Cerebellar nuclear complex (tissue), 1 donor: ENCODE results near the gene AFAP1L2.

ENCODE experiments used
- DNase-seq, 2 experiments: peaks; one replicate each; lab custom pipeline; 2025; lab: John Stamatoyannopoulos, UW

AFAP1L2 gene

DNA sequence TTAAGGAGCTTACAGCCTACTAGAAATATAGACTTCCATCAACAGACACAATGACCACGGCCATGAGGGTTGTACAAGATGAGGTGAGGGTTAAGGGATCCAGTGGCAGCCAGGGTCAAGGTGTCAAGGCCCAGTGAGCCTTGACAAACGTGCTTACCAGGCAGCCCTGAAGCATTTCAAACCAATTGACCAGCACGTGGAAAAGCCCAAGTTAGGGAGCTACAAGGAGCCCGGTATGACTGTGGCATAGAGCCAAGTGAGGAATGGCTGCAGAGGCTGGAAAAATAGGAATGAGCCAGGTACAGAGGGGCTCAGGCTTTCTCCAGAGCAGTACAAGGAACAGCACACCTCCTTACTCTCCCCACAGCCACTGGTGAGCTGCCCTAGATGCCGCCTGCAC is 12.7 kb downstream of the AFAP1L2 start:
- DNase-seq: no peak

DNA sequence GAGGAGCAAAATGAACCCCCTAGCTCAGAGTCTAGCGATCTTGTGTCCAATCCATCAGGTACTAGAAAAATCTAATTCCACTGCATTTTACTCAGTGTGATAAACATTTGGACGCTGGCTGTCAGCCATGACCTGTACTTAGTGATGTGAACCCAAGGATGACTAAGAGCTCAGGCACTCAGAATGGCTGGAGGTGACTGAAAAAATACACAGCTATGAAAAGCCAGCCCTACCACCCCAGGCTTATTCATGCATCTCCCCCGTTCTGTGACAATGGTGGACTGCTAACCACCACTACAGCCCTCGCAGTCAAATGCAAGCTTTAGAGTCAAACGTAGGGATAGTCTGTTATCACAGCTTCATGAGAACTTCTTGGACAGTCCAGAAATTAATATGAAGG is 14.9 kb downstream of the AFAP1L2 start:
- no peak for DNase-seq

DNA sequence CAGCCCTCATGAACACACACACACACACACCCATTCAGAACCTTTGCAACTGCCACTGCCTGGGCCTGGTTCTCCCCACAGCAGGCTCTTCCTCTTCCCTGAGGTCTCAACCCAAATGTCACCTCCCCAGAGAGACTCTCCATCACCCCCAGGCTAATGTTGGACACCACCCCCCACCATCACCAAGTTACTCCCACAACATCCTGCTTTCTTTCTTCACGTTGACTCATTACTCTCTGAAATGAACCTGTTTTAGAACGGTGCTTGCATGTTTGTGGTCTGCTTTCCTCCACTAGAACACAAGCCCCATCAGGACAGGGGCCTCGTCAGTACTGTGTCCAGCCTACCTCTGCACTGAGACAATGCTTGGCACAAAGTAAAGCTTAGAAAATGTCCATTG is 16.0 kb downstream of the AFAP1L2 start:
- no peak for DNase-seq

DNA sequence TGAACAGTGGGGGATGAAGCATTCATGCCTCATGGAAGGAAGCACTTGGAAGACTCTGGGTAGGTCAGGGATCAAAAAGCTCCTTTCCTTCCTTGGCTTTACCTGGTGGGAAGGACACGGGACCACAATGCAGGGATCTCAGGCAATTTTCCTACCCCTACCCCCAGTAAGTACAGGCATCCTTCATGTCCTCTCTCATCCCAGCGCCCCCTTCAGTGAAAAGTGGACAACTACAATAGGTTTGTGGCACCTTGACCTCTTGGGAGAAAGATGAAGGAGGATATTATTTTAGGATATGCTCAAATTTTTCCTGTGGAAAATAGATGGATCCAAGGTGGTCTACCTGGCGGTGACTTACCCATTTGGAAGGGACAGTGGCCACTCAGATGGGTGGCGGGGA is 16.5 kb downstream of the AFAP1L2 start:
- no peak for DNase-seq

DNA sequence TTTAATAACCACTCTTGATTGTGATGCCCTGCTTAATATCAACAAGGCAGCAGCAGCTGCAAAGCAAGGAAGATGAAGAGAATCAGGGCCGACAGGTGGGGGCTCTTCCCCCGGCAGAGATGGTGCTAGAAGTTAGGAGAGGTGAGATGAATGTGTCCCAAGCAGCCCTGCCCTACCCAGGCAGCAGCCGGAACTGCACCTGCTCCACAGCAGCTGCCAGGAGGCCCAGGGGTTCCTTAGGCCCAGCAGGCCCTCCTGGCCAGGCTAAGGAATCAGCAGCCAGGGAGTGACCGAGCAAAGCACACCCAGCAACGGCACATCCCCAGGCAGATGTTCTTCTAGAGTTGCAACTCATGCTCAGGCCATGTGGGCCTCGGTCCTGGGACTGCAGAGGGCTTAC is 17.9 kb downstream of the AFAP1L2 start:
- DNase-seq: no peak

DNA sequence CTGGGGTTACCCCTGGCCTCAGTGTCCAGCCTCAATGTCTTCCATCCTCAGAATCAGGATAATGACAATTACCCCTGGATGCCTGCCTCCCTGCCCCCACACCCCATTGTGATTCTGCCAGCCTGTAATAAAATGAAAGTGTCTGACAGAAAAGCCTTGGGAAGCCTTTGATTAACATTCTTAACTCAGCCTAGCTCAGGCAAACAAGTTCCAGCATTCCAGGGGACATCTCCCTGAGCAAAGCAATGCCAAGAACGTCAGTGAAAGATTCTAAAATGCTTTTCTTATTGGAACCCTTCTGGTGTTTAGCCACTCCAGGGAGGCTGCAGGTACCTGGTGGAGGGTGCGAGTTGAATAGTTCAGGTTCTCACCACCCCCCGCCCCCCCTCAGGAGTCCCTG is 18.7 kb downstream of the AFAP1L2 start:
- DNase-seq: no peak

DNA sequence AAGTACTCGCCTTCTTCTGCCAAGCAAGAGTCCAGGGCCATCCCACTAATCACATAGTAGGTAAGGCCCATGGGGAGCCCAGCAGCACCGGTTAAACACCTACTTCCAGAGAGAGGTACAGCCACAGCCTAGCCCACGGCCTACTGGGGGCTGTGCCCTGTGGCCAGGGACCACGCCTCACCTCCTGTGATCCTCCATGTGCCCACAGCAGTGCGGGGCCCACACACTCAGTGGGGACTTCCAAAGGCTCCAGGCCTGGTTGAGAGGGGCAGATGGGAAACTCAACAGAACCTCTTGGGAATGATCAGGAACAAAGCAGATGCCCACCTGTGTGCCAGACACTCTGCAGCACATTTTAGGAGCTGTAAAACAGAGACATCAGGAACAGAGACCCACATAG is 19.7 kb downstream of the AFAP1L2 start:
- no peak for DNase-seq

DNA sequence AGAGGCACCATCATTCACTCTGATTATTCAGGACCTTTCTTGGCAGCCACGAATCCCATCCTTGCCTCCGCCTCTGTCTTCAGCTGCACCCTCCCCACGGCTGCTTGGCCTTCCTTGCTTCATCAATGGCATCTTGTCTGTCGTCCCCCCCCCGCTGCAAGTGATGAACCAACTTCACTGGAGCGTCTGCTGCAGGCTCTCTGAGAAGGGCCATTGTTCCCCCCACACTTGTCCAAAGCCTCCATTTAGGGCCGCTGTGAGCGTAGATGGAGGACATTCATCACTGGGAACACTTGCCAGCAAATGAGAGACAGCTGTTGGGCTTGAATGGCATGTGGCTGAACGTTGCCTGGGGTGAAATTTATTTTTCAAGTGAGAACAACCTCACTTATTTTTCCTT is 20.1 kb downstream of the AFAP1L2 start:
- DNase-seq: no peak

DNA sequence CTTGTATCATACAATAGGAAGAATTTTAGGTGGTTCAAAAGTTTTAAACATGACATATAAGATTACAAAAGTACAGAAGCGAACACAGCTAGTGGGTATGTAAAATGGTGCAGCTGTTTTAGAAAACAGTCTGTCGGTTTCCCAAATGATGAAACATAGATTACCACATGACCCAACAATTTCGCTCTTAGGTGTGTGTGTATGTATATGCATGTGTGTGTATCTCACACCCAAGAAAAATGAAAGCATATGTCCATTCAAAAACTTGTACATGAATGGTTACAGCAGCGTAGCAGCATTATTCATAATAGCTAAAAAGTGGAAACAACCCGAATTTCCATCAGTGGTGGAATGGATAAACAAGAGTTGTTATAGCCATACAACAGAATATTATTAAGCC is 23.5 kb downstream of the AFAP1L2 start:
- DNase-seq: no peak

DNA sequence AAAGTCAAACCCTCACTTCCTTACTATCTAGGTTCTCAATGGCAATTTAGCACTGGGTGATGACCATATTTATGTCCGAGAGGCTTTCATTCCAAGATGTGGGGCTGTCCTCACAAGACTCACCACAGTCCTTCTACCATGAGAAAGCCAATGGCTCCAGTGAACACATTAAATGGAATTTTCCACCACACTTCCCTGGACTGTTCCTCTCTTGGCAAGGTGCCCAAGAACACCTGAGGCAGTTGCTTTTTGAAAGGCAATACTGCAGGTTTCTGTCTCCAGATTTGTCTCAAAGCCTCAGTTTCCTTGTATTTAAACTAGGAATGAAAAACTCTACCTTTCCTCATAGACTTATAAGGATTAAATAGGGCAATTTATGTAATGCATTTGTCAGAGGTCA is 24.2 kb downstream of the AFAP1L2 start:
- DNase-seq: peak in 1 of 2 experiments; percentile 28

DNA sequence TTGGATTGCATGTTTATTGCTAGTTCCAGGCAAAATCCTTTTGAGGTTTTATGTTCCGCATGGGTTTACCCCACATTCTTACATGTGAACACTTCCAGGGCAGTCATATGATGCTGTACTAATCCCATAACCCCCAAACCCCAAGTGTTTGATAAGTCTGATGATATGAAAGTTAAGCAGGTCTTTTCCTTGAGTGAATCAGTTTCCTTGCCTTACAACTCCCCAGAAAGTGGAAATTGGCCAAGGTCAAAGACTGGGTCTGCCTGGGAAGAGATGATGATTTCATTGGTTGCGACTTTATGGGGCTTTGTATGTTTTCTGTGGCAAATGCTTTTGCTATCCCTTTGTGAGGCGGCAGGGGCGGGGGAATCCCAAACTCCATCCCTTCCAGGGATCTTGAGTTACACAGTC is 24.7 kb downstream of the AFAP1L2 start:
- DNase-seq: no peak

DNA sequence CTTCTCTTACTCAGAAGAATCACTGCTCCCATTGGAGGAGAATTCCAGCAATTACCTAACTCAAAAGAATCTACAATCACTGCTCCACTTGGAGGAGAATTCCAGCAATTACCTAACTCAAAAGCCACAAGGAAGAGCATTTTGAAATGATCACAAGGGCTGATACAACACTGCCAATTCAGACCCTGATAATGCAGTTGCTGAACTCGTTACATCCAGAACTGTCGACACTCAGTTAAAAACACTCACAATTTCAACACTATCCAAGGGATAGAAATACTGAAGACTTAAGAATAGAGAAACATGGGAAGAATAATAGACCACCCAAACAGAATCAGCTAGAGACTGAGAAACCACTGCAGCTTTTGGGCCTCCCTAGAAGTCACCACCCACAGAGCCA is 27.8 kb downstream of the AFAP1L2 start:
- DNase-seq: no peak

DNA sequence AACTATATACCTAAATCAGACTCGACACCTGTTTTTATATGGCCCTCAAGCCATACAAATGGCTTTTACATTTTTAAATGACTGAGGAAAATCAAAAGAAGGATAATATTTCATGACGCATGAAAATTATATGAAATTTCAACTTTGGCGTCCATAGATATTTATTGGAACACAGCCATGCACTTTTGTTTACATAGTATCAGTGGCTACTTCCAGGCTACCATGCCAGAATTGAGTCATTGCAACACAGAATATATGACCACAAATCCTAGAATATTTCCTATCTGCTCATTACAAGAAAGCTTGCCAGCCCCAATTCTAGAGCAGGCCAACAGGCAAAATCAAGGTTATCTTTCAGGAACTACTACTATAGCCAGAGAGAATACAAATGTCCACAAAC is 29.3 kb downstream of the AFAP1L2 start:
- no peak for DNase-seq

DNA sequence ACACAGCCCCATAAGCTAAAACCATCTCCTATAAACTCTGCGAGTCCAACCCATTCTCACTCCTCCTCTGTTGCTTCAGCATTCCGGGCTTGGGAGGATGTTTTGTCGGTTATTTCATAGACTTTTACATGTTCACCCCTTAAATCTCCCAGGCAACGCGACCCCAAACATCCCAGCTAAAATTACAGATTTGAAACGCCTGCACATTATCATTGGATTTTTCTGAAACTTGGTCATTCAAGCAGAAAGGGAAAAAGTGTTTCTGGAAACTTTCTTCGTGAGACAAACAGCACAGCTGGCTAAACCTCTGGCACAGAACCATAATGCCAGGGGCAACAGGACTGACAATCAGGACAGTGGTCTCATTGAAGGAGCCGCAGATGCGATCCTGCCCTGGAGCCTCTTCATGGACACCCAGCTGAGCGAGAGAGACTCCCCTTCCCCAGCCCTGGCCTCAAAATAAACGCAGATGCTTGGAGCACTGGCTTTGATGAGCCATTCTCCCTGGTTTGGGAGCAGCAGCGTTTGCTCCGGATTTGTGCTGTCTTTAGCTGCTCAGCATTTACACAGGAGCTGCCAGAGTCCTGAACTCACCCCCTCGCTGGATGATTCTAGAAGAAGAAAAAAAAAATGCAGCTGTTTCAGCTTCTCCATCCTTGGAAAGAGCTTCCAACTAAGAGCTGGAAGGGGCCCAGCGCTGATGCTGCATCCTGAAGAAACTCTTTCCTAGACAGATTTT is 30.1 kb downstream of the AFAP1L2 start:
- no peak for DNase-seq

DNA sequence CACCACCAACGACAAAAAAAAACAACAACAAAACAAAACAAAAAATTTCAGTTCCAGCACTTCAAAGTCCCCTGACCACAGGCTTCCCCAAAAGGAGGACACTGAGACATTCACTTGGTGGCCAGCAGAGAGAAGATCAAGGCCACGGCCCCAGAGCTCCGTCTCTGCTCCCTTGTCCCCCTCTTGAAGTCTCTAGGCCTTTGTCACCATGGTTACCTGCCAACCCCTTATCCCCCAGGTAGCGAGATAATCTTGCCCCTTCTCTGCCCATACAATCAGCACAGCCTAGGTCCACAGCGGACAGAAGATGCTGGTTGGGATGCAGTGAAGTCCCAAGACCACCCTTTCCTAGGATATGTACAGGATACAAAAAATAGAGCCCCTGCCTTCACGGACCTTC is 30.7 kb downstream of the AFAP1L2 start:
- no peak for DNase-seq

DNA sequence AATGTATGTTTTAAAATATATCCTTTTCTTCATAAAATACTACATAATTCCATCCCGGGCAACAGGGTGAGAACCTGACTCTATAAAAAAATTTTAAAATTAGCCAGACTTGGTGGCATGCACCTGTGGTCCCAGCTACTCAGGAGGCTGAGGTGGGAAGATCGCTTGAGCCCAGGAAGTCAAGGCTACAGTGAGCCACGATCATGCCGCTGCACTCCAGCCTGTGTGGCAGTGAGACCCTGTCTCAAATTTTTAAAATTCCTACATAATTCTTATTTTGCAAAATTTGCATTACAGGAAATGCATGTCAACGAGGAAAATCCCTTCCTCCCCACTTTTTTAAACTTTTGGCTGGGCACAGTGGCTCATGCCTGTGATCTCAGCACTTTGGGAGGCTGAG is 31.3 kb downstream of the AFAP1L2 start:
- no peak for DNase-seq

DNA sequence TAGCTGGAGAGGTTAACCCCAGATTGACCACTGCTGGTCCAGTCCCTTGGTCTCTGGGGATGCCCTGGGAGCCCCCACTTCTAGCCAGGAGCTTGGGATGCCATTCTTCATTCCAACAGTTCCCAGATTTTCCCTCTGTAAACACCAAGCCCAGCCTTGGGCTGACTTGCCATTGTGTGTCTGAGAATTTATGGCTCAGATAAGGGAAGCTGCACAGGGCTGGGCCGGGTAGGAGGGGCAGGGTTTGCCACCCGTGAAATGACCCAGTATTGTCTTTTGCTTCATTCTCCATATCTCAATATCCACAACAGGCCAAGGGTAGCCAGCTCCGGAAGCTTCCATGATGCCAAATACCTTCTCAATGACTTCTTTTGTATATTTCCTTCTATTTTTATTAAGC is 32.1 kb downstream of the AFAP1L2 start:
- DNase-seq: no peak

DNA sequence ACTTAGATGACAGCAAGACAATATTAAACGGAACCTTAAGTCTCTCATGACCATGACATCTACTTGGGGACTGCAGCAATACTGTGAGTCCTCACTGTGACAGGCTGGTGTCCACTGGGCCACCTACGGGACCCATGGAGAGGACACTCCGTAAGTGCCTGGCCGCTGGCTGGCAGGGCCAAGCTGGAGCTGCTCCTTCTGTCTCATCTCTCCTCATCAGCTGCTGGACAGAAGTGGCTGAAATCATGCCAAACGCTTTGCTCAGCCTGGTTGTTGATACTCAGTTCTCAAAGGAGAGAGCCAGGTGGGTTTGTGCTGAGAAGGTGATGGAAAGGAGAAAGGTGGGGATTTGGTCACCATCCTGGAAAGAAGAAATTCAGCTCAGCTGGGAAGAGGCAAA is 33.3 kb downstream of the AFAP1L2 start:
- no peak for DNase-seq

DNA sequence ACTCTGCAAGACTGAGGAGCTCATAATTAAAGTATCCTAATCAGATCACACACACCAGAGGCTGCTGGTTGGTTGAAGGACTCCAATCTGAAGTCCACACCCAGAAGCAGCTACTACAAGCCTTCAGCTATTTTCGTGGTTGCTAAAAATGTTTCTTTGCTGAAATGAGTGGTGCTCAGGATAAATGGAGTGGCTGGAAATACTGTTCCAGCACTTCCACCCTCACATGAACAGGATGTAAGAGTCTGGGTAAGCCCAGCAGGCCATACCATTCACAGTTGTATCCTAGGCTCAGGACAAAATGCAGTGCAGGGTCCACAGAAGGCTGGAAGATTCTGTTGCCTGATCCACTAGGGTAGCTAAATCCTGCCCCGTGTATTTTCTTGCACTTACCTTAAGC is 34.1 kb downstream of the AFAP1L2 start:
- no peak for DNase-seq

DNA sequence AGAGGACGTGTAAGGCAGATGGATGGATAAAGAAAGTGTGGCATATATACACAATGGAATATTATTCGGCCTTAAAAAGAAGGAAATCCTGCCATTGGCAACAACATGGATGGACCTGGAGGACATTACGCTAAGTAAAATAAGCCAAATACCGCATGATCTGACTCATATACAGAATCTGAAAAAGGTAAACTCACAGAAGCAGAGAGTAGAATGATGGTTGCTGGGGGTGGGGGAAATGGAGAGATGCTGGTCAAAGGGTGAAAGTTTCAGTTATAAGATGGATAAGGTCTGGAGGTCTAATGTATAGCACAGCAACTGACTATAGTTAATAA is 36.3 kb downstream of the AFAP1L2 start:
- DNase-seq: no peak

DNA sequence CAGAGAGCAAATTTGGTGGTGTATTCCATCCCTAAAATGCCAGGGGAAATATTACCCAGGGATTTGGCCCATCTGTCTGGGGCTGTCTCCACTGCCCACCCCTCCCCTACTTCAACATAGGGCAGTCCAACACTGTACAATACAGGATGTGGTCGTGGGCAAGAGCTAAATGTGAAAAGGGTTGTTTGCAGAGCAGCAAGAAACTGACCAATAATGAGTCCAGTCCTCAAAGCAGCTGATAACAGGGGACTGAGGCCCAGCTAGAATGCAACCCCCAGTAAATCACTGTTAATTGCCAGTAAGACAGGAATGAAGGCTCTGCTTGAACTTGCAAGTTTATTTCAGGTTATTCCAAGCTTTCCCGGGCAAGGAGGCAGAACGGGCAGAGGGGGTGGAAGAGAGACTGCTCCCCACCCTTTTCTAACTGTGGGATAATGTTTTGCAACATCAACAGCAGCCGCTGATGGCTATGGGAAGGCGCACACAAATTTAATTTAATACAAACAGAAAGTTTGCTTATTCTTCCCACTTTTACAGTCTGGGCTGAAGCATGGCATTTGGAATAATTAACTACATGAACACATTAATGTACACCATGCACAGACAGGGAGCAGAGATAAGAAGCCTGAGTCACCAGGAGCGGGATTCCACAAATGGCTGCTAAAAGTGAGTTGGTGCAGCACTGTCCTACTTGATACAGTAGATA is 36.8 kb downstream of the AFAP1L2 start:
- no peak for DNase-seq

DNA sequence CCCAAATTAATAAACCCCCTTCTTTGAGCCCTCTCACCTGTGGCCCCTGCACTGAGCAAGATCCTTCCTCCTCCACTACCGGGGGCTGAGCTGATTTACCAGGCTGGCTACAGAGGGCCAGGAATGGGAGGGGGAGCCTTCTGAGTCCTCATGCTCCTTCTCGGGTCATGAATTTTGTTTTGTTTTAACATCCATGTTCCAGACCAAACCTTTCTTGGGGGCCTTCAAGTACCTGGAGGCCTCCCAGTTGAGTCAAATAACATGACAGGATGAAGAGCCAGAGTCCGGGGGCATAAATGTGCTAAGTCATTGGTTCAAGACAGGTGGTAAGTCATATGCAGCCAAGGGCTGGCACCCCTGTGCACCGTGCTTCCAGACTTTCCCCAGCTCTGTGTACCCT is 39.6 kb downstream of the AFAP1L2 start:
- DNase-seq: no peak

DNA sequence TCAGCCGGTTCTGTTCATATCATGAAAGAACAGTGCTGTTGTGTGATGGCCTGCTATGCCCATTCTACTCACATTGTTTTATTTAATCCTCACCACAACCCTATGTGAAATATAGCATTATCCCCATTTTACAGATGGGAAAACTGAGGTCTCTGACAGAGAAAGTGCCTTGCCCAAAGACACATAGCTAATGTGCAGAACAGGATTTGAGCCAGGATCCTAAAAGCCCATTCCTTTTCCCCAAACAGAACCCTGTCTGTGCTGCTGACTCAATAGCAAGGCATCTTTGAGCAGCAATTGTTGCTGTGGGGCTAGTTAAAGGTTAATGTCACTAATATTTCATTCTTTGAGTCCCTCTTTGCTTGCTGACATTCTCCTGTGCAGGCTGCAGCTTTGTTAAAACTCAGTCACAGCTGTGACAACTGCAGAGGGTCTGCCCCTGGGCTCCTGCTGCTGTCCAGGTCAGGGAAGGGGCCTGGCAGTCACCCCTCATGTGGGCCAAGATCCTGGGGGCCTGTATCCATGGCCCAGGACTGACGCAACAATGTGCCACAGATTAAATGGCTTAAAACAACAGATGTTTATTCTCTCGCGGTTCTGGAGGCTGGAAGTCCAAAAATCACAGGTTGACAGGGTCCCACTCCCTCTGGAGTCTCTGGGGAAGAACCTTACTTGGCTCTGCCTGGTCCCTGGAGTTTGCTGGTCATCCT is 40.4 kb downstream of the AFAP1L2 start:
- no peak for DNase-seq
